Activated gamma-delta T cell treated with anti-CD3 and anti-CD28 coated beads, Interleukin-2, amount 50 U/mL, for 16 hours (primary cell): ENCODE measurements around the gene GAS1.

Experiments
- DNase-seq: peaks from one replicate; pipeline ENCODE4 v3.0.0-alpha.2; 2020; ENCODE audit warnings: low read depth

The GAS1 gene, protein sequence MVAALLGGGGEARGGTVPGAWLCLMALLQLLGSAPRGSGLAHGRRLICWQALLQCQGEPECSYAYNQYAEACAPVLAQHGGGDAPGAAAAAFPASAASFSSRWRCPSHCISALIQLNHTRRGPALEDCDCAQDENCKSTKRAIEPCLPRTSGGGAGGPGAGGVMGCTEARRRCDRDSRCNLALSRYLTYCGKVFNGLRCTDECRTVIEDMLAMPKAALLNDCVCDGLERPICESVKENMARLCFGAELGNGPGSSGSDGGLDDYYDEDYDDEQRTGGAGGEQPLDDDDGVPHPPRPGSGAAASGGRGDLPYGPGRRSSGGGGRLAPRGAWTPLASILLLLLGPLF

GRCh38 chr9:86947146-86948073, at the start of gene GAS1:
TSS of gene GAS1 (minus strand) at chr9:86947506. CDS start at chr9:86946779, 727 bp downstream.
- DNase-seq: peak; percentile 49

GRCh38 chr9:86994231-86994630, 46.9 kb upstream of the GAS1 start:
- no peak for DNase-seq

DNA sequence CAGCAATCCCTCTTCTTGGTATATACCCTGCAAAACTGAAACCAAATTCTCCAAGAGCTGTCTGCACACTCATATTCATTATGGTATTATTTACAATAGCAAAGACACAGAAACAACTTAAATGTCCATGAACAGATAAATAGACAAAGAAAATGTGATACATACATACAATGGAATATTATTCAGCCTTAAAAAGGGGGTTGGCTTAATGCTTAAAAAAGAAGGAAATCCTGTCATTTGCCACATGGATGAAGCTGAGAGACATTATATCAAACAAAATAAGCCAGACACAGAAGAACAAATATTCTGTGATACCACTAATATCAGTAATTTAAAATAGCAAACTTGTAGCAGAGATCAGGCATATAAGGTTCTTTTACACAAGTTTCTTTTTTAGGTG, 46.5 kb upstream of the GAS1 start:
- no peak for DNase-seq

GRCh38 chr9:86991077-86991476, 43.8 kb upstream of the GAS1 start:
- no peak for DNase-seq

DNA sequence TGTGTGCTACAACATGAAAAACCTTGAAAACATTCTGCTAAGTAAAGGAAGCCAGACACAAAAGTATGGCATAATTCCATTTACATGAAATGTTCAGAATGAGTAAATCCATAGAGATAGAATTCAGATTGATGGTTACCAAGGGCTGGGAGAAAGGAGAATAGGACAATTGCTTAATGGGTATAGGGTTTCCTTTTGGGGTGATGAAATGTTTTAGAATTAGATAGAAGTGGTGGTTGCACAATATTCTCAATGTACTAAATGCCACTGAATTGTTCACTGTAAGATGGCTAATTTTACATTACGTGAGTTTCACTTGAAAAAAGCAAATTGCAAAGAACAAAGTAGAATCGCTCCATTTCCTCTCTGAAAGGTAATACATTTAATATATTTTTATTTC, 43.0 kb upstream of the GAS1 start:
- no peak for DNase-seq

DNA sequence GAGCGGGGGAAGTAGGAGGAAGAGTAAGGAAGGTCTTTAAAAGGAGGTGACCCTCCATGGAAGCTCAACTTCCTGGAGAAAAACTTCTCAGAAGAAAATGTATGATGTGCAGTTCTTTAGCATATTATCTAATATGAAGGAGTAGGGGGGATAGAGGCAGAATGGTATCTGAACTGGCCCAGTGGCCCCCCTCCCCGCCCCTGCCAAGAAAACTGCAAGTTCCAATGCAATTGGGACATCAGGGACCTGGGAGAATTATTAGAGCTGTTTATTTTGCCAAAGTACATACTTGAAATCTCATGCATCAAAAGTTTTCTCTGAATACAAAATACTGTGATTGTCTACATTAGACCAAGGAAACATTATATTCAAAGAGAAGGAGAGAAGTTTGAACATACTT, 40.6 kb upstream of the GAS1 start:
- DNase-seq: no peak

GRCh38 chr9:86985132-86985647, 37.9 kb upstream of the GAS1 start:
- DNase-seq: no peak

- no peak for DNase-seq
These were observed 36.4 kb upstream of the GAS1 start for GRCh38 chr9:86983620-86984259.

- no peak for DNase-seq
These were observed 35.9 kb upstream of the GAS1 start for GRCh38 chr9:86983249-86983619.

DNA sequence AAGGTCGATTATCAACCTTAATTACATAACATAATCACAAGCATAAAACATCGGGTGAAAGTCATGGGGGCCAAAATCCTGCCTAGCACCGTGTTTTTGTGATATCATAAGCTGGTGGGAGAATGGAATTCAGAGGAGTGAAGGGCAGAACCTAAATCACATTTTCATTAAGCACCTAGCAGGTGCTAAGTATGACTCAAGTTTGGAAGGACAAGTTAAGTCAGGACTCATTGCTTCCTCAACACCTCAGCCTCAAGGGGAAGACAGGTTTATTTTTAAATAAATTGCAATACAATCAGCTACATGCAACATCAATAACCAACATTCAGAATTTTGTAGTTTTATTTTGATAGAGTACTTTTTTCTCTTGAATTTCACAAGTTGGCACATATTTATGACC, 33.5 kb upstream of the GAS1 start:
- DNase-seq: no peak

GRCh38 chr9:86979657-86980056, 32.4 kb upstream of the GAS1 start:
- no peak for DNase-seq

GRCh38 chr9:86978922-86979474, 31.7 kb upstream of the GAS1 start:
- DNase-seq: no peak

- no peak for DNase-seq
These were observed 31.1 kb upstream of the GAS1 start for GRCh38 chr9:86978413-86978812.

GRCh38 chr9:86977205-86977835, 30.0 kb upstream of the GAS1 start:
- DNase-seq: no peak

DNA sequence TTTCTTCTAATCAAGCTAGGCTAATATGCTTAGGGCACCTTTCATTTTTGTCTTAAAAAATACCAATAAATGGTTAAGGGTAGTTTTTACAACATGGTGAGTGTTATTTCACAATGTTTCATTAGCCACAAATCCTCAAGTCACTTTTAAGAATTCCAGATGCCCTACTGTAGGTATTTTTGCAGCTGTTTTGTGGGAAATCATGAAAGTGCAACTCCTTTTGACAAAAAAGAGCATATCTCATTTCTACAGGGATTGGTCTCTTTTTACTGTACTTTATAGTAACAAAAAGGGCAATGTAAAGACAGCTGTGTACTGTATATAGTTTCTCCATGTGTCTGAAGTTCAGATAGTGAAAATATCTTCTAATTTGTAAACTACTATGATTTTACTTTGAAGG, 28.3 kb upstream of the GAS1 start:
- no peak for DNase-seq

- DNase-seq: no peak
These were observed 27.7 kb upstream of the GAS1 start for GRCh38 chr9:86975036-86975435.

DNA sequence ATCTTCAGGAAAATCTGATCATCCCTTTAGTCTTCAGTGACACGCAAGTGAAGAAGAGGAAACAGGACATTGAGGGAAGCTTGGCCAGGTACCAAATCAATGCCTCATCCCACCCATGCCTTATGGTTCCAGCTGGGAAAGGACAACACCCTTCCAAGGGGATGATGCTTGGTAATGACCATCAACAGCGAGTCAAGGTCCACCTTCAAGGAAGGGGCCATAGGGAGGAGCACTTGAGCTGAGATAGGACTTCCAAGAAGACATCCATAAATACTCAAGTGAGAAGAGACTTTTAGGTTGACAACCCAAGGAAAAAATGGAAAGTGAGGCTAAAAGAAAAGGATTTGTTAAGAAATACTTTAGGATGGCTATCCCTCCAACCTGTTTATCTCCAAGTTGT, 27.1 kb upstream of the GAS1 start:
- DNase-seq: no peak

GRCh38 chr9:86971742-86972141, 24.4 kb upstream of the GAS1 start:
- DNase-seq: no peak

GRCh38 chr9:86968258-86968920, 21.1 kb upstream of the GAS1 start:
- no peak for DNase-seq

DNA sequence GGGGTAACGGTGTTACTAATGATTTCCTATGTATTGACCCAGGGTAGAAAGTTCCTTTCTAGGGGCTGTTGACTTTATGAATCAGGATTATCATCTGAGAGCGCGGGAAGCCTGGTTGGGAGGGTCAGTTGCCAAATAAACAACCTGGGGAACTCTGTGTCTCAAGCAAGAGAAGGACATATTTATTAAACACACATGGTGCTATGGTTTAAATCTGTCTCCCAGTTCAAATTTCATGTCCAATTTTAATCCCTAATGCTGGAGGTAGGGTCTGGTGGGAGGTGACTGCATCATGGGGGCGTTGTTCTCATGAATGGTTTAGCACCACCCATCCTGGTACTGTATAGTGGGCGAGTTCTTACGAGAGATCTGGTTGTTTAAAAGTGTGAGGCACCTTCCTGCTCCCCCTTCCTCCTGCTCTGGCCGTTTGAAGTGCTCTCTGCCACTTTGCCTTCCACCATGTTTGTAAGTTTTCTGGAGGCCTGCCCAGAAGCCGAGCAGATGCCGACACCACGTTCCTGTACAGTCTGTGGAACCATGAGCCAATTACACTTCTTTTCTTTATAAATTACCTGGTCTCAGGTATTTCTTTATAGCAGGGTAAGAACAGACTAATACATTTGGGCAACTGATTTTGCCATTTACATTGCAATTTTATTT, 19.7 kb upstream of the GAS1 start:
- DNase-seq: no peak
